GM18520 (cell line): ENCODE measurements around the gene TMEM203.

Experiments used
- ATAC-seq: cut with Tn5 transposase; IDR thresholded peaks from one replicate; pipeline ENCODE4 v1.9.1; 2021; ENCODE audit not compliant: unreplicated experiment

Gene TMEM203

DNA sequence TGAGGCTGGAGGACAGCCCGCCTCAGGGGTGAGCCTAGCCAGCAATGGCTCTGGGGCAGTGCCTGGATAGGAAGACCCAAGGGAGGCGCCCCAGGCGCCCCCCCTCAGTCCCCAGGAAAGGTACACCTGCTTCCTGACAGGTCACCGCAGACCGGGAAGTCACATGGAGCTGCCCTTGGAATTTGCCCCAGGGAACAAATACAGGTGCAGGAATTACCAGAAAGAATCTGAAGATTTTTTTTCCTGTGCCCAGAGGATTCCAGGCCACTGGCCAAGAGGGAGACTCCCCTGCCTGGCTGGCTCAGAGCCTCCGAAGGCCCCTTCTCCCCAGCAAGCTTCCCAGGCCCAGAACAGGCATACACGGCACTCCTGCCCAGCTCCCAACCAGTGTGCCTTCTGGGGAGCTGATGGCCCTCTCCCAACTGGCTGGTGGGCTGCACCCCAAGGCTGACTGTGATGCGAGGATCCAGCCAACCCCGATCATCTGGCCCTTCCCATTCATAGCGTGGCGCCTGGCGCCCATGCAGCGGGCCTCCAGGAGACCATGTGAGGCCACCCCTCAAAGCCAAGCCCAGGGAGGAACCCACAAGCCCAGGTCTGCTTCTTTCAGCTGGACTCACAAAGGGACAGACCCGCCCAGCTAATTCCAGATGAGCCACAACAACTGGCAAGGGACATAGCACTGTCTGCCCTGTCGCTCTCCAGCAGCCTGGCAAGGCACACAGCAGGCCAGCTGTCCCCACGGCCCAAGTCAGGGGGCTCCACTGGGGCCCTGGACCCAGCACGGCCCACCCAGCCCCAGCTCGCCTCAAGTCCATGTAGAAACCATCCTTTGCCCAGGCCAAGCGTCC lies 7.2 kb downstream of the TMEM203 start:
- ATAC-seq, result no peak

DNA sequence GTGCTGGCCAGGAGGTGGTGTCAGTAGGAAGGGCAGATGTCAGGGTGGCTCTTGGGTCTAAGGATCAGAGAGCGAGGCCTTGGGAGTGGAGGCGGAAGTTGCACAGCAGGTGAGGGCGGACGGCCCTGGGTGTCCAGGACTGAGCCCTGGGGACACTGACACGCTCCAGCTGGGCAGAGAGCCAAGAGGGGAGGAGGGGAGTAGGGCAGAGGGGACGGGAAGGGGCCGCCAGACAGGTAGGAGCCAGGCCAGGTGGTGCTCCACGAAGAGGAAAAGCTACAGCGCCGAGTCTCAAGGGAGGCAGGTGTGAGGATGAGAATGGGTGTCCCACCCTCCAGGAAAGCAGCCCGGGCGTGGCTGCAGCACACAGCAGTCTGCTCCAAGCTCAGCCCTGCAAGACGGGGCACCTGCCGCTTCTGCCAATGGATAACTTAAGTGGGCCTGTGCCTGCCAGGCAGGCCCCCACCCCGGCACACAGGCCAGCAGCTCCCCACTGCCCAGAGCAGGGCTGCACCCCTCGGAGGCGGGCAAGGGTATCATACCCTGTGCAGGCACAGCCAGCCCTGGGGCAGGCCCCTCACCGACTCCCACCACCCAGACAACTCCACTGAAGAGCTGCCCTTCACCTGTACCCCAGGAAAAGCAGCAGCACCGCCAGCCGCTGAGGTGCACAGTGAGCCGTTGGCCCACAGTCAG lies 9.8 kb downstream of the TMEM203 start:
- no peak for ATAC-seq

DNA sequence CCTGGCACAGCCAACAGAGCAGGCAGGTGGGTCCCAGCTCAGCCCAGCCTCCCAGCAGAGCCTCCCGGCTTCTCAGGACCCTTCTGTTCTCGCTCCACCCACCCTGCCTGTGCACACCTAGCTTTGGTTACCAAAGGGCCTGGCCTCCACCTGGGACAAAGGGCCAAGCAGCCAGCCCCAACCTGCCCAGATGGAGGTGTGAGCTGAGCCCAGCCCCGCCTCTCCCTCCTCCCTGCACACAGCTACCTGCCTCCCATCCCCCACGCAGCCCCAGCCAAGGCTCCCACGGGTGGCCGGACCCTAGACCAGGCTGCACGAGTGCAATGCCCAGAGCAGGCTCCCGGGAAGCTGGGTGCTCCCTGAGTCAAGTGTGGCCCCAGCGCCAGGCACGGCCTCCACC lies 10.5 kb downstream of the TMEM203 start:
- no peak for ATAC-seq

DNA sequence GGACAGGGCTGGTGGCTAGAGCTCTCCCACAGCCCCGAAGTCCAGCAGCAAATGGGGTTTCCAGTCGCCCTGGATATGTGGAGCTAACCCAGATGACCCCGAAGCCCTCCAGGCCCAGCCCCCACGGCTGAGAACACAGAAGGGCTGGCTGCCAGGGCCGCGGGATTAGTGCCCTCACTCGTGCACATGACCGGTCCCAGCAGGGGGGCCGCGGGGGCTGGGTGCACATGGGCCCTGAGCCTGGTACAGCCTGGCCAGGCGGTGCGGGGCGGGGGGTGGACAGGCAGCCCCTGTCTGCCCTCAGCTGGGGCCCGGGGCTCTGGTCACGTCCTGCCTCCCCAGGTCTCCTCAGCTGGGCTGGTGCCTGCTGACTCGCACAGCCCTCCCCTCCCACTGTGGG lies 11.1 kb downstream of the TMEM203 start:
- ATAC-seq, result no peak

DNA sequence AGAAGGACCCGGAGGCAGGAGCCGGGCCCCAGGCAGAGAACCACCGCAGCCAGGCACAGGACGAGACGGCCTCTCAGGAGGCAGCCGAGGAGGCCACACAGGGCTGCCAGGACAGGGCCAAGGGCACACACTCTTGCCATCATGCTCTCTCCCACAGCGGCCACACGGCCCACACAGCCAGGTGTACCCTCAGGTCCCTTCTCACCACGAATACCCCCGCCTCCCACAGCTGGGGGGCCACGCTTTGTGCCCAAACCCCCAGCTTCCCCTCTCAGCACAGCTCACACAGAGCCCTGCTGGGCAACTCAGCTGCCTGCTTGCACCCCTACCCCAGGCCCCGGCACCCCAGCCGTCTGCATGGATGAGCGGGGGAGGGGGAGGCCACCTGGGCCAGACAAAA lies 11.7 kb downstream of the TMEM203 start:
- no peak for ATAC-seq

DNA sequence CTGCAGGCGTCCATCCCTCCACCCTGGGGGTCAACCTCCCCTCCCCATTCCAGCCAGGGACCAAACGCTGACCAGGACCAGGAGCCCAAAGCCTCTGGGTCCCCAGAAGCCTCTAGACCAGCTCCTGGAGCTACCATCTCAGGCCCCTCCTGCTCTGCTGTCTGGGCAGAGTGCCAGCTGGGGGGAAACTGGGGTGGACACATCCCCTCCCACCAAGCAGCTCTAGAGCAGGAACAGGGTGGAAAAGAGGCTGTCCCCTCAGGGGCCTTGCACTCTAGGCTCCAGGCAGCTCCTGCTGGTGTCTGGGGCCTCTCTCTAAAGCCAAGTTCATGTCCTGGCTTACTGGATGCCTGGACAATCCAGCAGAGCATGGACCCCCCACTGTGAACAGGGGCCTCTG lies 12.6 kb downstream of the TMEM203 start:
- no peak for ATAC-seq

DNA sequence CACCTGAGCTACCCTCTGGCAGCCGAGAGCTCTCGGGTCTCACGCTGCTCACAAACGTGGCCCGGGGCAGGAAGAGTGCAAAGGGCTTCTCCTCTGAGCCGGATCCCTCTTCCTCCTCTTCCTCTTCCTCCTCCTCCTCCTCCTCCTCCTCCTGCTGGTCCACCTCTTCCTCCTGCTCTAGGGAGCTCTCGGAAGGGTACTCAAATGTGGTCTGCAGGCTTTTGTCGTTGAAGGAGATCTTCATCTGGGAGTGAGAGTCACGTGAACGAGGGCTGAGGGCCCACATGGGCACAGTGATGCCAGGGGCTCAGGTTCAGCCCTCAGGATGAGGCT lies 13.0 kb downstream of the TMEM203 start:
- no peak for ATAC-seq

DNA sequence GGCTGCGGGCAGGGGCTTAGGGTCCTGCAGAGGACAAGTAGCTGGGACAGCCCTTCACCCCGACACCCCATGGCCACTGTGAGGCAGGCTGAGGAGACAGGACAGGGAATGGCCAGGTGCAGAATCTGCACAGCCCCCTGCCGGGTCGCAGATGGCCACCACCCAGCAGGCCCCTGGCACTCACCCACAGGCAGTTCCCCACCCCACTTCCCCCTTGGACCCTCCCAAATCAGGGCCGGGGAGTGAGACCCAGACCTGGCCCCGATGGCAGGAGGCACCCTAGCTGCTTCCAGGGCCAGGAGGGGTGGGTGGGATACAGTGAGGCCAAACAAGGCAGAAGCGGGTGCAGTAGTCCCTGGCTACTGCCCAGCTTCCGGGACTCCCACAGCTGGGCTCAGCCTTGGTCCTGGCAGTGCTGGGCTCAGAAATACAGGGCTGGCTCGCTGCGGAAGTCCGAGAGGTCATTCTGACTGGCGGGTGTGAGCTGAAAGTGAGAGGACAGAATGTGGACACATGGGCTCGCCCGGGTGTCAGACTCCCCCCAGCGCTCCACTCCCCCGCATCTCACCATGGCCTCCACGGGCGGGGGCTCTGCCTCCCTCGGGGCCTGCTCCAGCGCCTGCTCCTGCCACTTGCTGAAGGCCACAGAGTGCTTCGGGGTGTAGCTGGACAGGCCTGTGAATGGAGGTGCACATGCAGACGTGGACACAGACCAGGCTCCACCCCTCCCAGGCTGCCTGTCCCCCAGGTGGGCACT lies 13.6 kb downstream of the TMEM203 start:
- no peak for ATAC-seq

DNA sequence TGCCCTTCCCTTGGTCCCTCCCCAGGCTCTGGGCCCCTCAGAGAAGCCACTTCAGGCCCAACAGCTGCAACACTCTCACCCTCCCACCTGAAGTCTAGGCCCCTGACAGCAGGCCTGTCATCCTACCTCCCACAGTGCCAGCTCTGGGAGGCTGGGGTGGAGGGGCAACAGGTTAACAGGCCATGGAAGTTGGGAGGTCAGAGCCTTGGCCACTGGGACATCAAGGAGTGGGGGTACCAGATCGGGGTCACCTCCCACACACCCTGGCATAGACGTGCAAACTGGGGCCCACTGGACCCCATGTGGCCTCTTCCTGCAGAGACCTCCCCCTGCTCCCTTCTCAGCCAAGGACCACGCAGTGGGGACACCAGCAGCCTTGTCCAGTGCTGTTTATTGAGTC lies 14.2 kb downstream of the TMEM203 start:
- ATAC-seq, result no peak

DNA sequence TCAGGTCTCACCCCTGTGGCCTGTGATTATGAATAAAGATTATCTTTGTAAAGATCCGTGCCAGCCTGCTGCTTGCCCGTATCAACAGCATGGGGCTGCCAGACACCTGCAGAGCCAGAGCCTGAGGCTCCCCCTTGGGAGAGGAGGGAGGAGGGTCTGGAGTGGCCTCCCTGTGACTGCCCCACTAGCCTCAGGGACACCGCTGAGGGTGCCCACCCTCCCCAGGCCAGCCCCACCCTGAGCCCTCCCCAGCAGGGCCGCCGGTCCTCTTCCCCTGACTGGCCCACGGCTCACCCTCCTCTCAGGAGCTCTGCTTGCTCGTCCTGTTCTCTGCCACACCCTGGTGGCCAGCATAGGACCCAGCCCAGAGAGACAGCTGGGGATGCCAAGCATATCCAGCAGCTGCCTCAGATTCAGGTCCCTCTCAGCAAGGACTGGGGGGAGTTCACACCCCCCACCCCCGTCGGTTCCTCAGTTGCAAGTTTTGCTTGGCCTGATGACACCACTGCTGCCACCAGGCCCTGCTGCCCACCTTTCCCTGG lies 15.1 kb downstream of the TMEM203 start:
- ATAC-seq, result no peak

DNA sequence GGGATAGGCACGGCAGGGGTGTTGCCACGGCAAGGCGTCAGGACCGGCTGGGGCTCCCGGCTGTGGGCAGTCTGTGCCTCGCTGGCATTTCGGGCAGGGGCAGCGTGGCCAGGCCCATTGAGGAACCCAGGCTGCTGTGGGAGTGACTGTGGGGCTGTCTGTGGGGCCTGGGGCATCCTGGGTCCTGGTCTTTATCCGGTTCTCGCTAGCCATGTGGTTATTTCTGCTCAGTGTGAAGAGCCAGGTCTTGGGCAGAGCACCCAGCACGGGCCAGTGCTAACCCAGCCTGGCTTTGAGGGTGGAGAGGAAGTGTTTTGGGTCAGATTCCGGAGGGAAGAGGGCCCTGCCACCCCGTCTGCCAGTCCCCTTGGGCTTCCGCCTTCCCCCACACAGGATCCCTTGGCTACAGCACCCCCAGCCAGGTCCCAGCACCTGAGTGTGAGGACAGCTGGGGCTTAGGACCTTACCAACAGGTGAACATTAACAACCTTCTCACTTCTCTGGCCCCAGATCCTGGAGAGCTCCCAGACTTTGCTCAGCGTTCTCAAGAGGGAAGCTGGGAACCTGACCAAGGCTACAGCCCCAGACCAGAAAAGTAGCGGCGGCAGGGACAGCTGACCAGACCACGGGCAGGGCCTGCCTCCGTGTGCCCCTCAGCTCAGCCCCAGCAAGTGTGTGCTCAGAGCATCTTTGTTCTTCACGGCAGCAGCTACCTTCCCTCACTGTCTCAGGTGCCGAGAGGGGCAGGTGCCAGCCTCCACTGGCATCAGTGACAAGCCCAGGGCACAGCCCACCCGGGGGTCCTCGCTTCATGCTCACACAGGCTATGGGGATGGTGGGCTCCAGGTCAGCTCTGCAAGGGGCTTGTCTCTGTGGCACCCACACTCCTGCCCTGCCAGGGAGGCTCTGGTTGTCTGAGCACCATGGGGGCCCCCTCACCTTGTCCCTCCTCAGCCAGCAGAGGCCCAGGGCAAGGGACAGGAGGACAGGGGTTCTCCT lies 15.9 kb downstream of the TMEM203 start:
- ATAC-seq, result no peak

DNA sequence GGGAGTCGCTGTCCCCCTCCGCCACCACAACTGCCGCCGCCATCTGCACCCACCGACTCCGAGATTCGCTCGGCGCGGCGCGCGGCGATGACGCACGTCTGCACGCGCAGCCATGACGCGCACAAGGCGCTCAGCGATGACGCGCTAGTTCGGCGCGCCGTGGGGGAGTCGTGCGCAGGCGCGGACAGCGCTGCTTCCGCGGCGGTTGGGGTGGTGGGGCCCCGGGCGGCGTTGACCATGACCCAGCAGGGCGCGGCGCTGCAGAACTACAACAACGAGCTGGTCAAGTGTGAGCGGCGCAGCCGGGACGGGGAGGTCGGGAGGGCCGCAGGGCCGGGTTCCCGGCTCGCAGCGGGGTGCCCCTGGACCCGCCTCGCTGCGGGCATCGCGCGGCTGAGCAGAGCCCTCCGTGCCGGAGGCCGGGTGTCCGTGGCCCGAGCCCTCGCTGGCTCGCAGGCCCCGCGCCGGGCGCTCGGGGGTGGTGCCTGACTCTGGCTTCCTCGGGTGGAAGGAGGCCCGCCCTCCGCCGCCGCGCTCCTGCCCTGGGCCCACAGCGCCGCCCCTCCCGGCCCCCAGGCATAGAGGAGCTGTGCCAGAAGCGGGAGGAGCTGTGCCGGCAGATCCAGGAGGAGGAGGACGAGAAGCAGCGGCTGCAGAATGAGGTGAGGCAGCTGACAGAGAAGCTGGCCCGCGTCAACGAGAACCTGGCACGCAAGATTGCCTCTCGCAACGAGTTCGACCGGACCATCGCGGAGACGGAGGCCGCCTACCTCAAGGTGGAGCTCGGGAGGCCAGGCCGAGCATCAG lies 16.8 kb downstream of the TMEM203 start, which contains the start of the genes ANAPC2 and SSNA1:
Gene ANAPC2 (minus strand): TSS at position 71 of the 807 bp plus-strand sequence. CDS start 28 bp downstream, at position 43.
Gene SSNA1 (plus strand): TSS at position 187 of the 807 bp plus-strand sequence. CDS start 51 bp downstream, at position 238.
- peak; percentile 84 for ATAC-seq

DNA sequence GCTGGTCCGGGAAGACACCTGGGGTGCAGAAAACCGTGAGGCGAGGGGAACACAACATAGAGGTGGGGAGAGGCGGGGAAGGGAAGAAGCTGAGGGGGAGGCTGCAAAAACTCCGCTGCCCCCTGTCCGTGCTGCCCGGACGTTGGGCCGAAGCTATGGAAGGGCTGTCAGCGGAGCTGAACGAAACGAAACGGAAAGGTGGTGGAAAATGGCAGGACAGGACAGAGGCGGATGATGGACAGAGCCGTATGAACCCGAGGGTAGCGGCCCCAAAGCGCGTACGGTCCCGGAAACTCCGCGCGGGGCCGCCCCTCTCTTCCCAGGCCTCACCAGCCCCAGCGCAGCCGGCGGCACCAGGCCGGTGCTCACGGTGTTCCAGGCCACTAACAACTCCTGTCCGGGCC lies 17.4 kb downstream of the TMEM203 start:
- no peak for ATAC-seq

DNA sequence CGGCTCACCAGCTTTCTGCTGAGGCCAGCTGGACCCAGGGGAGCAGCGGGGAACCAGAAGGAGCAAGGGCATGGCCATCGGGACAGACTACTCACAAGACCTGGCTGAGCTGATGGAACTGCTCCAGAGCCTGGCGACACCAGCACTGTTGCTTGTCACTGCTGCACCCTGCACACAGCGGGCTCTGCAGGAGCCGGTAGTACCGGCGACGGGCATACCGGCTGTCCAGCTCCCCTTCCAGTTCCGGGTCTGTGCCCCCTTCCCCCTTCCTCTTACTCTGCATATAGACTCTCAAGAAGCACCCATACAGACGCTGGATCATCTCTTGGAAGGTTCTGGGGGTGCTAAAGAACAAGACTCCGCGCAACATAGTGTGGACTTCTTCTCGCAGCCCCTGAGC lies 18.1 kb downstream of the TMEM203 start:
- no peak for ATAC-seq

DNA sequence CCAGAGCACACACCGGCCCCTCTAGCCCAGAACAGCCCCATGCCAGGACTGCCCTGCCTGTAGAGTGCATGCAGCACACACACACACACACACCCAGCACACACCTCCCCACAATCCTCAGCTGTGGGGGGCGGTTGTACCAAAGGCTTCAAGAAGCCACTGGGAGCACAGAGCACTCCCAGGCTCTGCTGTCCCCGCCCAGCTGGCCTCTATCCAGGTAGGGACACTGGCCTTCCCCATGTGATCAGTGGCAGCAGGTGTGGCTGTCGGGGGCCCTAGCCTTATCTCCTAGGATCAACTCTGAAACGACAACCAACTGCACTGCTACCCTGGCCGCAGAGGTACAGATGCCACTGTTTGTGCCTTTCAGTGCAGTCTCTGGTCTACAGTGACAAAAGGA lies 19.1 kb downstream of the TMEM203 start:
- no peak for ATAC-seq

DNA sequence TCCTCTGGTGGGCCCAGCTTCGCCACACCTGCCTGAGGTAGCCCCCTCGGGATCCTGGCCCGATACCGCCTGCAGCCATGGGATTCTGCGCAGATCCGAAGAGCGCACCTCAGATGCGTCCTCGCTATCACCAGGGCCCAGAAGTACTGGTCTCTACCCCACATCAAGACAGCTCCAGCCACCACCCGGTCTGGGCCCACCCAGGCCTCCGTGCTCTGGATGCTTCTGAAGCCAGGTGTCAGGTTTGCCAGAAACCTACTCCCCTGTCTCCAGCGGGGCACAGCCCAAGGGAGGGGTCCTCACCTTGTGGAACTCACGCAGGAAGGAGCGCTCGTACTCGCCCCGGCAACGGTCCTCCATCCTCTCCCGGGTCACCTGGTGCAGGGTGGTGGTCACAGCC lies 19.5 kb downstream of the TMEM203 start:
- no peak for ATAC-seq

DNA sequence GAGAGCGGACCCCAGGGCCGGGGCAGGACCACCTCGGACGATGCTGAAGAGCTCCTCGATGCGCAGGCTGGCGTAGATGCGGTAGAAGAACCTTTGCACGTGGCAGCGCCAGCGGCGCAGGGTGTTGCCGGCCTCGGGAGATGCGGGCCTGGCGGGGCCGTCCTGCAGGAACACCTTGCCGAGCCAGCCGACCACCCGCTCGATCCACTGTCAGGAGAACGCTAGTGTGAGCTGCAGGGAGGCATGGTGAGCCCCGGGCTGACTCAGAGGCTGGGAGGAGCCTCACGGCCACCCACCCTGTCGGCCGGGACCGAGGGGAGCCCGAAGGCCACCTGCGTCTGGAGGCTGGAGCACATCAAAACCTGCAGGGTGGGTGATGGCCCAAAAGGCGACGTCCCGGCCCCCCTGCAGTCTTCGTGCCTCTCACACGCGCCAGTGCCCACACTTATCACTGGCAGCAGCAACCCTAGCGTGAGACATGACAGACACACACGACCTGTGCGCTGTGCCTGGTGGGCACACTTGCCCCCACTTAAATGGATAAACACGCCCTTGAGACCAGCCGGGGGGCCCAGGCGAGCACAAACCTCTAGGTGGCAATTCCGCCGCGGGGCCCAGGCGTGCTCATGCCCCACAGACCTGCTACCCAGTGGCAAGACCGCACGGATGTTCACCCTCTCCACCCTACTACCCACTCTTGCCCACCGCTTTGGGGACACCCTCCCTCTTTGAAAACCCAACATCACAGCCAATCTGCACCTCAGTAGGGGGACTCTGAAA lies 20.4 kb downstream of the TMEM203 start:
- no peak for ATAC-seq

DNA sequence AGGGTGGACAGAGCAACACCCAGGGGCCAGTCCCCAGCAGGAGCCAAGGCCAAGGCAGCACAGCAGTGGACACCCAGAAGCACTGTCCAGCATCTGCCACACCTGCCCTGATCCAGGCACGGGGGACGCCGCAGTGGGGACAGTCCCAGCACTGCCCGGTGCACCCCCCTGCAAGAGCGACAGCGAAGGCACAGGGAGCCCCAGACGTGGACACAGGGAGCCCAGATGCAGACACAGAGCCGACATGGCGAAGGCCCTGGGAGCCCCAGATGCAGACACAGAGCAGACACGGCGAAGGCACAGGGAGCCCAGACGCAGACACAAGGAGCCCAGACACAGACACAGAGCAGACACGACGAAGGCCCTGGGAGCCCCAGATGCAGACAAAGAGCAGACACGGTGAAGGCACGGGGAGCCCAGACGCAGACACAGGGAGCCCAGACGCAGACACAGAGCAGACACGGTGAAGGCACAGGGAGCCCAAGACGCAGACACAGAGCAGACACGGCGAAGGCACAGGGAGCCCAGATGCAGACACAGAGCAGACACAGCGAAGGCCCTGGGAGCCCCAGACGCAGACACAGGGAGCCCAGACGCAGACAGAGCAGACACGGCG lies 21.4 kb downstream of the TMEM203 start:
- ATAC-seq, result no peak
